Measurements from ENCODE around the gene EXD2. TPM values are rescaled to one million over a fixed set of nuclear protein-coding genes. Genes with fewer than 3 reads are reported as not detected.
"Not testable (repeated sequence)": the region's sequence is repeated elsewhere in the genome, so short reads cannot be mapped to it uniquely, and the experiment has no call there.

The EXD2 gene
- total RNA-seq, 1 donor from 2014 or later = 14.0 TPM

DNA sequence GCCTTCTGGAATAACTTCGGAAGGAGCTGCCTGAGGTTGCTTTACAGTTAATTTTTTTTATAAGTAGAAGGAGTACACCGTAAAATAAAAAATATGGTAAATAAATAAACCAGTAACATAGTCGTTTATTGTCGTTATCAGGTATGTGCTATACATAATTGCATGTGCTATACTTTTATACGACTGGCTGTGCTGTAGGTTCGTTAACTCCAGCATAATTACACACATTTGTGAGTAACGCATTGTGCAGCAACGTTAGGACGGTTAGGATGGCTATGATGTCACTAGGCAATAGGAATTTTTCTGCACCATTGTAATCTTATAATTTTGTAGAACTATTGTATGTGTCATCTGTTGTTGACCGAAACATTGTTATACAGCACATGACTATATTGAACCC is 8.5 kb downstream of the EXD2 start:
- no peak for DNase-seq (ENCODE audit: low read depth)
- H3K4me3 ChIP-seq (ENCODE audit: low read depth, low read length) = no peak overlapping the region
- TF ChIP-seq, protein P1, sequence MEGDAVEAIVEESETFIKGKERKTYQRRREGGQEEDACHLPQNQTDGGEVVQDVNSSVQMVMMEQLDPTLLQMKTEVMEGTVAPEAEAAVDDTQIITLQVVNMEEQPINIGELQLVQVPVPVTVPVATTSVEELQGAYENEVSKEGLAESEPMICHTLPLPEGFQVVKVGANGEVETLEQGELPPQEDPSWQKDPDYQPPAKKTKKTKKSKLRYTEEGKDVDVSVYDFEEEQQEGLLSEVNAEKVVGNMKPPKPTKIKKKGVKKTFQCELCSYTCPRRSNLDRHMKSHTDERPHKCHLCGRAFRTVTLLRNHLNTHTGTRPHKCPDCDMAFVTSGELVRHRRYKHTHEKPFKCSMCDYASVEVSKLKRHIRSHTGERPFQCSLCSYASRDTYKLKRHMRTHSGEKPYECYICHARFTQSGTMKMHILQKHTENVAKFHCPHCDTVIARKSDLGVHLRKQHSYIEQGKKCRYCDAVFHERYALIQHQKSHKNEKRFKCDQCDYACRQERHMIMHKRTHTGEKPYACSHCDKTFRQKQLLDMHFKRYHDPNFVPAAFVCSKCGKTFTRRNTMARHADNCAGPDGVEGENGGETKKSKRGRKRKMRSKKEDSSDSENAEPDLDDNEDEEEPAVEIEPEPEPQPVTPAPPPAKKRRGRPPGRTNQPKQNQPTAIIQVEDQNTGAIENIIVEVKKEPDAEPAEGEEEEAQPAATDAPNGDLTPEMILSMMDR (conservative IDR thresholded peaks at IDR 0.05; ENCODE audit: low read depth, low read length) = no peak

DNA sequence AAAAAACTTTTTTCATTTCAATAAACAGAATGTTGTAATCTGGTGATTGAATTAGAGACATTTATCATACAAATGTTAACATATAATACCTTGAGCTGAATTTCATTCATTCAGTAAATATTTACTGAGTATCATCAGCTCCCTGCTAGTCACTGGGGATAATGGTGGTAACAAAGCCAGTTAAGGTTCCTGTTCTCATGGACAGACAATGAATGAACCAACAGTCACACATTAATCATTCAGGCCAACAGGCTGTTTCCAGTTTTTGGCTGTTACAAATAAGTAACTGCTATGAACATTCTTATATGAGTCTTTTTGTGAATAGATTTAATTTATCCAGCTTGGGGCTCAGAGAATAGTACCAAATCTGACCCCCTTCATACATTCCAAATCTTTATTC is 13.5 kb downstream of the EXD2 start:
- TF ChIP-seq, protein P1 (conservative IDR thresholded peaks at IDR 0.05; ENCODE audit: low read depth, low read length) = no peak
- DNase-seq (ENCODE audit: low read depth) = no peak
- H3K4me3 ChIP-seq (ENCODE audit: low read depth, low read length) = no peak overlapping the region

DNA sequence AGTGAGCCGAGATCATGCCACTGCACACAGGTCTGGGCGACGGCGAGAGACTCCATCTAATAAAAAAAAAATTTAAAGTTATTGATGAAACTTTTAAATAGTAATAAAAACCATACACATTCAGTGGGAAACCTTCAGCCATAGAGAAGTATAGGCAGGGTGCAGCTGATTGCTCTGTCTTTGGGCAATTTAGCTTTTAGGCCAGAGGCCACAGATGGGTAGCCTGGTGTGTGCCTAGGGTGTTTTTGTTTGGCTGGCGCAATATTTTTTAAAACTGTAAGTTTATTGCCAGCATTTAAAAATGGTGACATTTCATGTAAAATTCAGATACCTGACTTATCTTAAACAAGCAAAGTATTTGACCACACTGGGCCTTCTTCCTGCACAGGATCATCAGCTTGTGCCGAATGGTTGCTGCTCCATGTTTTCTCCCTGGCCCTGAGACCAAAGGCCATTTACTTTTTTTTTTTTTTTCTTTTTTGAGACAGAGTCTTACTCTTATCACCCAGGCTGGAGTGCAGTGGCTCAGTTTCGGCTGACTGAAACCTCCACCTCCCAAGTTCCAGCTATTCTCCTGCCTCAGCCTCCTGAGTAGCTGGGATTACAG is 16.2 kb downstream of the EXD2 start:
- no peak for DNase-seq (ENCODE audit: low read depth)
- TF ChIP-seq, protein P1 (conservative IDR thresholded peaks at IDR 0.05; ENCODE audit: low read depth, low read length) = no peak
- H3K4me3 ChIP-seq (ENCODE audit: low read depth, low read length) = no peak overlapping the region

DNA sequence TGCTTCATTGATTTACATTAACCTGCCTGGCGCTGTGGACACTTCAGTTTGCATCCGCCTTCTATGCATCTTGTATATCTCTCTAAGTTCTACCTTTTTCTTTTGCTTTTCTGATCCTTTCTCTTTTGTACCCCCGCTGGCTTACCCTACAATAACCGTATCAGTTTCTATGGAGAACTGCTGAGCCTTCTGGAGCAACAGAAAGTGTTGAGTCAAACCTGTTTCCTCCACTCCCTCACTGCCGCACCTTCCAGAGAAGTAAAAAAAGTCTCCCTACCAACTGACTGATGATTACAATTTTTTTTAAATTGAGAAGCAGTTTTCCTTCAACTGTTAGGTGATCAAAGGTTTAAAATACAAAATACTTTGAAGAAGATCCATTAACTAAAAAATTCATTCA is 17.4 kb downstream of the EXD2 start:
- TF ChIP-seq, protein P1 (conservative IDR thresholded peaks at IDR 0.05; ENCODE audit: low read depth, low read length) = no peak
- DNase-seq (ENCODE audit: low read depth) = no peak

DNA sequence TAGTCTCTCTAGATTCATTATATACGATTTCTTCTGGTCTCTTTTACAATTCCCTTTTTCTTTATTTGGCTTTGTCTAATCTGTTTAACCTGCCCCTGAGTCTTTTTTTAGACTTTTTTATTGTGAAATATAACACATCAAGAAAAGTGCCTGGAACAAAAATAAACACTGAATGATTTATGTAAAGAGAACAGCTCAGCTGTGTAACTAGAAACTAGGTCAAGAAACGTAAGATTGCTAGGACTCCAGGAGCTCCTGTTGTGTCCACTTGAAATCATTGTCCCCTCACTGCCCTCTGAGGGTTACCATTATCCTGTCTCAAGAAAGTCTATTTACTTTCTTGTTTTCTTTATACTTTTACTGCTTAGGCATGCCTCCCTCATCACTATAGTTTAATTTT is 23.1 kb downstream of the EXD2 start:
- TF ChIP-seq, protein P1 (conservative IDR thresholded peaks at IDR 0.05; ENCODE audit: low read depth, low read length) = no peak
- no peak for DNase-seq (ENCODE audit: low read depth)
- H3K4me3 ChIP-seq (ENCODE audit: low read depth, low read length) = no peak overlapping the region

More for the DNA sequence above, 17.4 kb downstream of the EXD2 start:
- H3K4me3 ChIP-seq (ENCODE audit: low read depth, low read length) = no peak overlapping the region

DNA sequence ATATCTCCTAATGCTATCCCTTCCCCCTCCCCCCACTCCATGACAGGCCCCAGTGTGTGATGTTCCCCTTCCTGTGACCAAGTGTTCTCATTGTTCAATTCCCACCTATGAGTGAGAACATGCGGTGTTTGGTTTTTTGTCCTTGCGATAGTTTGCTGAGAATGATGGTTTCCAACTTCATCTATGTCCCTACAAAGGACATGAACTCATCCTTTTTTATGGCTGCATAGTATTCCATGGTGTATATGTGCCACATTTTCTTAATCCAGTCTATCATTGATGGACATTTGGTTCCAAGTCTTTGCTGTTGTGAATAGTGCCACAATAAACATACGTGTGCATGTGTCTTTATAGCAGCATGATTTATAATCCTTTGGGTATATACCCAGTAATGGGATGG is 26.4 kb downstream of the EXD2 start:
- DNase-seq (ENCODE audit: low read depth); H3K4me3 ChIP-seq (ENCODE audit: low read depth, low read length): not testable (repeated sequence)

DNA sequence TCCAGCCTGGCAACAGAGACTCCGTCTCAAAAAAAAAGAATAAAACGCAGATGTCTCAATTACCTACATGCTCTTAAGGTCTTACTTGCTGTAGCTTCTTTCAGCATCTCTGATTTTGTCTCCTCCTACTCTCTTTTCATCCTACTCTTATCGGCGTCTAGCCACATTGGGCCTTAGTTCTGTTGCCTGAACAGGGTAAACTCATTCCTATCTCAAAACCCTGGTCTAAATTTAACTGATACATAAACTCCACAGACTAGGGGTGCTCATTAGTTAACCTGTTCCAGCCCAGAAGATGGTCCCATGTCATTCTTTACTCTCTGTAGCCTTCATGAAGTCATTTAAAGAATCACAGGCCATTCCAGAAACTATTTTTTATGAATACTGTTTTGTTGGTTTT is 33.6 kb downstream of the EXD2 start:
- DNase-seq (ENCODE audit: low read depth) = no peak
- no peak overlapping the region for H3K4me3 ChIP-seq (ENCODE audit: low read depth, low read length)
- TF ChIP-seq, protein P1 (conservative IDR thresholded peaks at IDR 0.05; ENCODE audit: low read depth, low read length) = no peak
